DMS79 (cell line): ENCODE measurements around the gene ANAPC16.
"Not testable (repeated sequence)": the region's sequence is repeated elsewhere in the genome, so short reads cannot be mapped to it uniquely, and the experiment has no call there.

Experiments
- DNase-seq: peaks from one replicate; lab custom pipeline; 2025; lab: John Stamatoyannopoulos, UW

The ANAPC16 gene

GRCh38 chr10:72243822-72244437 lies 28.1 kb downstream of the ANAPC16 start:
- no peak for DNase-seq

- DNase-seq: no peak
Measured at GRCh38 chr10:72244573-72245038, 28.8 kb downstream of the ANAPC16 start.

GRCh38 chr10:72245949-72246525 lies 30.2 kb downstream of the ANAPC16 start:
- no peak for DNase-seq

- no peak for DNase-seq
Measured at GRCh38 chr10:72248468-72249151, 32.8 kb downstream of the ANAPC16 start.

- not testable (repeated sequence) for DNase-seq
Measured at GRCh38 chr10:72249176-72249862, 33.5 kb downstream of the ANAPC16 start.

- DNase-seq: no peak
Measured at GRCh38 chr10:72250666-72251065, 34.9 kb downstream of the ANAPC16 start.

GRCh38 chr10:72251635-72252034 lies 35.8 kb downstream of the ANAPC16 start:
- DNase-seq: no peak

- no peak for DNase-seq
Measured at GRCh38 chr10:72252972-72253371, 37.2 kb downstream of the ANAPC16 start.

GRCh38 chr10:72253578-72253977 lies 37.8 kb downstream of the ANAPC16 start:
- DNase-seq: no peak

- no peak for DNase-seq
Measured at GRCh38 chr10:72254813-72255568, 39.2 kb downstream of the ANAPC16 start.

- no peak for DNase-seq
Measured at GRCh38 chr10:72255977-72256729, 40.3 kb downstream of the ANAPC16 start.

- no peak for DNase-seq
Measured at GRCh38 chr10:72257051-72257892, 41.5 kb downstream of the ANAPC16 start.

GRCh38 chr10:72258617-72259016 lies 42.8 kb downstream of the ANAPC16 start:
- DNase-seq: no peak

- no peak for DNase-seq
Measured at GRCh38 chr10:72259491-72260238, 43.9 kb downstream of the ANAPC16 start.

- DNase-seq: no peak
Measured at GRCh38 chr10:72260239-72260975, 44.6 kb downstream of the ANAPC16 start.

- no peak for DNase-seq
Measured at GRCh38 chr10:72260976-72261783, 45.4 kb downstream of the ANAPC16 start.

- no peak for DNase-seq
Measured at GRCh38 chr10:72261784-72262404, 46.1 kb downstream of the ANAPC16 start.
